MM.1S (cell line): Measurements from ENCODE around the gene ADGRD1.

Experiments used
- DNase-seq: peaks from one replicate; pipeline ENCODE4 v3.0.0-alpha.2; 2015
- H2AFZ ChIP-seq: fragments of 300-600 bp; sonication (generic); 2 replicates; pipeline ENCODE4 v1.6.0; 2016; ENCODE audit warnings: antibody characterized with exemption, low read length
- H3F3A ChIP-seq: fragments of 300-600 bp; sonication (generic); 2 replicates; pipeline ENCODE4 v1.6.1; 2016; ENCODE audit warnings: mild to moderate bottlenecking, antibody characterized with exemption, low read length, moderate library complexity, mixed read lengths; ENCODE audit not compliant: insufficient read depth
- H3K27ac ChIP-seq: fragments of 300-600 bp; sonication (generic); 2 replicates; pipeline ENCODE4 v1.5.1; 2016; ENCODE audit warnings: mild to moderate bottlenecking, low read length
- H3K27me3 ChIP-seq: fragments of 300-600 bp; sonication (generic); replicated peaks from 2 replicates; pipeline ENCODE4 v1.6.0; 2016; ENCODE audit warnings: low read length; ENCODE audit not compliant: insufficient read depth
- H3K36me3 ChIP-seq: fragments of 300-600 bp; sonication (generic); replicated peaks from 2 replicates; pipeline ENCODE4 v1.6.1; 2016; ENCODE audit warnings: mild to moderate bottlenecking, low read length, mixed read lengths; ENCODE audit not compliant: insufficient read depth
- H3K4me1 ChIP-seq: fragments of 300-600 bp; sonication (generic); 2 replicates; pipeline ENCODE4 v1.6.1; 2016; ENCODE audit warnings: low read length, mixed read lengths
- H3K4me2 ChIP-seq: fragments of 300-600 bp; sonication (generic); 2 replicates; pipeline ENCODE4 v1.6.0; 2016; ENCODE audit warnings: low read depth, low read length
- H3K4me3 ChIP-seq: fragments of 300-600 bp; sonication (generic); 2 replicates; pipeline ENCODE4 v1.5.1; 2016; ENCODE audit warnings: low read length, mixed read lengths
- H3K79me2 ChIP-seq: fragments of 300-600 bp; sonication (generic); 2 replicates; pipeline ENCODE4 v1.6.1; 2016; ENCODE audit warnings: mixed run types, low read length, mixed read lengths
- H3K9ac ChIP-seq: fragments of 300-600 bp; sonication (generic); 2 replicates; pipeline ENCODE4 v1.6.1; 2016; ENCODE audit warnings: low read length, mixed read lengths
- H3K9me2 ChIP-seq: fragments of 300-600 bp; sonication (generic); replicated peaks from 2 replicates; pipeline ENCODE4 v1.6.1; 2016; ENCODE audit warnings: mild to moderate bottlenecking, low read length, mixed read lengths; ENCODE audit not compliant: insufficient read depth
- H3K9me3 ChIP-seq: fragments of 300-600 bp; sonication (generic); replicated peaks from 2 replicates; pipeline ENCODE4 v1.6.1; 2016; ENCODE audit warnings: mild to moderate bottlenecking, low read length, mixed read lengths; ENCODE audit not compliant: insufficient read depth
- H4K20me1 ChIP-seq: fragments of 300-600 bp; sonication (generic); 2 replicates; pipeline ENCODE4 v1.6.1; 2016; ENCODE audit warnings: mild to moderate bottlenecking, low read length, moderate library complexity, mixed read lengths; ENCODE audit not compliant: insufficient read depth
- EZH2 ChIP-seq: fragments of 300-600 bp; sonication (generic); optimal IDR thresholded peaks from 2 replicates; pipeline ENCODE3; 2017; ENCODE audit warnings: low read depth, mild to moderate bottlenecking, antibody characterized with exemption, low read length, mixed read lengths
- EZH2phosphoT487 ChIP-seq: fragments of 300-600 bp; sonication (generic); IDR thresholded peaks from 2 replicates; pipeline ENCODE4 v1.6.1; 2018; ENCODE audit warnings: antibody characterized with exemption, low read length
- TF ChIP-seq, protein P1 (sequence below): fragments of 300-600 bp; sonication (generic); IDR thresholded peaks from 2 replicates; pipeline ENCODE4 v1.5.1; 2016; ENCODE audit warnings: antibody characterized with exemption, low read length, mixed read lengths

Gene ADGRD1

DNA sequence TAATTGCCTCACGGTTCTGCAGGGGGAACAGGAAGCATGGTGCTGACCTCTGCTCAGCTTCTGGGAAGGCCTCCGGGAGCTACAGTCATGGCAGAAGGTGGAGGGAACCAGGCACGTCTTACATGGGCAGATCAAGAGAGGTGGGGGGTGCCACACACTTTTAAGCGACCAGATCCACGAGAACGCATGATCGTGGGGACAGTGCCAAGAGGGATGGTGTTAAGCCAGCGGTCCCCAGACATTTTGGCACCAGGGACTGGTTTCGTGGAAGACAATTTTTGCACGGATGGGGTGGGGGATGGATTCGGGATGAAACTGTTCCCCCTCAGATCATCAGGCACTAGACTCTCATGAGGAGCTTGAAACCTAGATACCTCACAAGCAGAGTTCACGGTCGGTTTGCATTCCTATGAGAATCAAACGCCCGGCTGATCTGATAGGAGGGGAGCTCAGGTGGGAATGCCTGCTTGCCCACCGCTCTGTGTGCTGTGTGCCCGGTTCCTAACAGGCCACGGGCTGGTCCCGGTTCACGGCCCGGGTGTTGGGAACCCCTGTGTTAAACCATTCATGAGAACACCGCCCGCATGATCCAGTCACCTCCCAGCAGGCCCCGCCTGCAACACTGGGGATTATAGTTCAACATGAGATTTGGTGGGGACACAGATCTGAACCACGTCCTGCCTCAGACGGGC lies 96.9 kb downstream of the ADGRD1 start:
- DNase-seq, result no peak
- H3K4me2 ChIP-seq, result no peak overlapping the region
- H3K27me3 ChIP-seq, result peaks cover 16% of the 10 kb centered on the region
- H3K79me2 ChIP-seq, result no peaks in the 10 kb centered on the region
- H3K36me3 ChIP-seq, result no peaks in the 10 kb centered on the region
- no peaks in the 10 kb centered on the region for H4K20me1 ChIP-seq
- no peaks in the 10 kb centered on the region for H3K9me3 ChIP-seq
- no peak overlapping the region for H3K27ac ChIP-seq
- H3F3A ChIP-seq, result no peaks in the 10 kb centered on the region
- no peak overlapping the region for H2AFZ ChIP-seq
- no peaks in the 10 kb centered on the region for H3K9me2 ChIP-seq
- TF ChIP-seq, protein P1, sequence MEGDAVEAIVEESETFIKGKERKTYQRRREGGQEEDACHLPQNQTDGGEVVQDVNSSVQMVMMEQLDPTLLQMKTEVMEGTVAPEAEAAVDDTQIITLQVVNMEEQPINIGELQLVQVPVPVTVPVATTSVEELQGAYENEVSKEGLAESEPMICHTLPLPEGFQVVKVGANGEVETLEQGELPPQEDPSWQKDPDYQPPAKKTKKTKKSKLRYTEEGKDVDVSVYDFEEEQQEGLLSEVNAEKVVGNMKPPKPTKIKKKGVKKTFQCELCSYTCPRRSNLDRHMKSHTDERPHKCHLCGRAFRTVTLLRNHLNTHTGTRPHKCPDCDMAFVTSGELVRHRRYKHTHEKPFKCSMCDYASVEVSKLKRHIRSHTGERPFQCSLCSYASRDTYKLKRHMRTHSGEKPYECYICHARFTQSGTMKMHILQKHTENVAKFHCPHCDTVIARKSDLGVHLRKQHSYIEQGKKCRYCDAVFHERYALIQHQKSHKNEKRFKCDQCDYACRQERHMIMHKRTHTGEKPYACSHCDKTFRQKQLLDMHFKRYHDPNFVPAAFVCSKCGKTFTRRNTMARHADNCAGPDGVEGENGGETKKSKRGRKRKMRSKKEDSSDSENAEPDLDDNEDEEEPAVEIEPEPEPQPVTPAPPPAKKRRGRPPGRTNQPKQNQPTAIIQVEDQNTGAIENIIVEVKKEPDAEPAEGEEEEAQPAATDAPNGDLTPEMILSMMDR, result no peak
- TF ChIP-seq EZH2phosphoT487 (no peak), EZH2 (no peak)
- no peaks in the 10 kb centered on the region for H3K4me1 ChIP-seq
- no peak overlapping the region for H3K9ac ChIP-seq
- no peak overlapping the region for H3K4me3 ChIP-seq

DNA sequence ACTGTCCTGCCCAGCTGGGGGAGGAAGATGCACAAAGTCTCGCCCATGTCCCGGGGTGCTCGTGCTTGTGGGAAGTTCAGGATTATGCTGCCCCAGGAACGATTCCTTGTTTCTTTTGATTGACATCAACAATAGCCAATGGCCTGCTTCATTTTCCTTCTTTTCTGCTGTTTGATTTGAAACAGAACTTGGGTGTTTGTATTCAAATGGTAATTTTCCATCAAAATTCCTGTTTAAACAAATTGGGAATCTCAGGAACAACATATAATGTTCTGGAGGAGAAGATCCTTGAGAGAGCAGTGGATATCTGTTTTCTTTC lies 97.4 kb downstream of the ADGRD1 start:
- Histone ChIP-seq H3K4me2 (no peak overlapping the region), H2AFZ (no peak overlapping the region), H3K4me3 (no peak overlapping the region), H3K79me2 (no peaks in the 10 kb centered on the region), H3K27me3 (peaks cover 21% of the 10 kb centered on the region), H3K36me3 (no peaks in the 10 kb centered on the region), H3F3A (no peaks in the 10 kb centered on the region), H3K9ac (no peak overlapping the region), H3K9me2 (no peaks in the 10 kb centered on the region), H4K20me1 (no peaks in the 10 kb centered on the region), H3K9me3 (no peaks in the 10 kb centered on the region), H3K27ac (no peak overlapping the region), H3K4me1 (no peaks in the 10 kb centered on the region)
- DNase-seq, result no peak
- no peak for TF ChIP-seq EZH2phosphoT487
- TF ChIP-seq EZH2, result no peak
- TF ChIP-seq, protein P1, result no peak

DNA sequence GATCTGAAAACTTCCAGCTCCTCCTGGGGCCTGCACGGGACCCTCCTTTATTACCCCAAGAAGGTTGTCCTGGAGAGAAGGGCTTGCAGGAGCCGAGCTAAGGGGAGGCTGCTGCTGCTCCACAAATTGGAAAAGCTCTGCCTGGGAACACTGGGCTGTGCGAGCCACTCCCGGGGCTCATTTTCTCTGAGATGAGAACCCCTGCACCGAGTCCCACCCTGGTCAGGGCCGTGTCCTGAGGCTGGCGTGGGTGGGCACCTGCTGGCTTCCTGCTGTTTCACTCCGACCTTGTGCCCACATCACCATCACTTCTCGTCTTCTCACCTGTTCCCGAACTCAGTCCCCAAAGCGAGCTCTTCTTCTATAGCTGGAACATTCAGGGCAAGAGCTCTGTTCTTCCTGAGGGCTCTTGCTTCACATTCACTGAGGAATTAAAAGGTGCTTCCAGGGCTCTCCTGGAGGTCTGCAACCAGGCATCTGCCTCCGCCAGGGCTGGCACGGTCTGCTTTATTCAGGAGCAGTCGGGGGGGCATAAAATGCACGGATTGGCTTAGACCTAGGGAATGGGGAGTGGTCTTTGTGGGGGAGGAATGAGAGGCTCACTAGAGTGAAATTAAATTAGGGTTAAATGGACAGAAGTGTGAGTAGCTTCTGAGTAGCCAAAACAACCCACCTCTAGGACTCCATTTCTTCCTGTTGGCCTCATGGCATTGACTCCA lies 98.5 kb downstream of the ADGRD1 start:
- no peaks in the 10 kb centered on the region for H3K9me3 ChIP-seq
- no peak overlapping the region for H3K9ac ChIP-seq
- H3K36me3 ChIP-seq, result no peaks in the 10 kb centered on the region
- H3K4me3 ChIP-seq, result no peak overlapping the region
- H3F3A ChIP-seq, result no peaks in the 10 kb centered on the region
- DNase-seq, result no peak
- H3K79me2 ChIP-seq, result no peaks in the 10 kb centered on the region
- peaks cover 32% of the 10 kb centered on the region for H3K27me3 ChIP-seq
- TF ChIP-seq, protein P1, result no peak
- TF ChIP-seq EZH2phosphoT487 (no peak), EZH2 (no peak)
- H3K27ac ChIP-seq, result no peak overlapping the region
- H3K4me1 ChIP-seq, result no peaks in the 10 kb centered on the region
- no peaks in the 10 kb centered on the region for H4K20me1 ChIP-seq
- no peak overlapping the region for H2AFZ ChIP-seq
- no peaks in the 10 kb centered on the region for H3K9me2 ChIP-seq
- H3K4me2 ChIP-seq, result no peak overlapping the region
